Measurements from ENCODE around the gene KCTD3.

- no peak for TF ChIP-seq TCF7 (IDR thresholded peaks at IDR 0.05; ENCODE audit: borderline replicate concordance)
- no peak for TF ChIP-seq MTA2 (IDR thresholded peaks at IDR 0.05; ENCODE audit: low read depth)
- no peak for TF ChIP-seq CTCF (IDR thresholded peaks at IDR 0.05 in 2 of 3, conservative IDR thresholded peaks at IDR 0.05 in 1 of 3; ENCODE audit: control insufficient read depth in 2 of 3, extremely low read depth in 1 of 3, insufficient read depth in 1 of 3, low read depth in 3 of 3, low read length in 3 of 3)
- TF ChIP-seq POLR2A (IDR thresholded peaks at IDR 0.05; ENCODE audit: low read depth, low read length), result no peak
- TF ChIP-seq SIN3A (IDR thresholded peaks at IDR 0.05; ENCODE audit: low read depth, low read length), result no peak
- no peak for TF ChIP-seq EED (IDR thresholded peaks at IDR 0.05; ENCODE audit: low read depth)
- TF ChIP-seq EZH2 (IDR thresholded peaks at IDR 0.05; ENCODE audit: borderline replicate concordance, control insufficient read depth, low read depth, low read length), result no peak
- no peak for TF ChIP-seq E2F8 (IDR thresholded peaks at IDR 0.05; ENCODE audit: low read depth, partially characterized antibody)
- TF ChIP-seq EP300 (IDR thresholded peaks at IDR 0.05; ENCODE audit: borderline replicate concordance in 1 of 2, control insufficient read depth in 1 of 2, low read depth in 2 of 2, low read length in 2 of 2), result no peak
- TF ChIP-seq CREB1 (IDR thresholded peaks at IDR 0.05; ENCODE audit: low read depth), result no peak
- TF ChIP-seq ZBTB33 (IDR thresholded peaks at IDR 0.05), result no peak
- no peak for TF ChIP-seq TBL1XR1 (IDR thresholded peaks at IDR 0.05; ENCODE audit: low read depth, low read length)
Measured at GRCh38 chr1:215651867-215652266, 84.8 kb downstream of the KCTD3 start.
